Measurements from ENCODE around the gene UBE3B. TPM values are rescaled to one million over a fixed set of nuclear protein-coding genes. Genes with fewer than 3 reads are reported as not detected.
A peak's percentile ranks its signal among the peaks of the same experiment; 100 is the strongest.

The UBE3B gene
- total RNA-seq, 2 experiments from 2014 or later, result 35.2 to 37.5 TPM

DNA sequence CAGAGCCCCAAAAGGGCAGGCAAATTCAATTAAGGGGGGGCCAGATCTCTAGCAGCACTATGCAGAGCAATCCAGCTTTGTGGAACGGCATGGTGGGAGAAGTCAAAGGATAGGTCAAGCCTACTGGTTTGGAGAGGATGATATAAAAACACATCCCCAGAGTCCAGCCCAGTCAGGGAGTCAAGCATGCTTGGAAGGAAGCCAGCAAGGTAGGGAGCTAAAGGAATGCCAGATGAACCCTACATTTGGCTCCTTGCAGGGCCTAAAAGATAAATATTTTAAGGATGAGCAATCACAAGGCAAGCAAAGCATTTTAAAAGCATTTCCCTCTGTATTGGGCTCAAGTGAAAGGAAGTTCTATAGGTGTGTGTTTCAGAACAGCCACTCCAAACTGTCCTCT, 21.7 kb upstream of the UBE3B start:
- CTCF ChIA-PET, result interaction anchor here (1.5 kb wide), 1 partner anchor 23 kb away, joined by 3 read pairs; no protein-coding TSS in a partner anchor
- Mint-ChIP-seq H3K4me1 (peaks cover 31% of the 10 kb centered on the region), H3K4me3 (no peak overlapping the region), H3K9me3 (no peaks in the 10 kb centered on the region), H3K27me3 (no peaks in the 10 kb centered on the region), H3K27ac (no peak overlapping the region), H3K36me3 (ENCODE audit: low read depth) (peaks cover 51% of the 10 kb centered on the region)
- POLR2A ChIA-PET, result no interaction called here
- no peak for DNase-seq

DNA sequence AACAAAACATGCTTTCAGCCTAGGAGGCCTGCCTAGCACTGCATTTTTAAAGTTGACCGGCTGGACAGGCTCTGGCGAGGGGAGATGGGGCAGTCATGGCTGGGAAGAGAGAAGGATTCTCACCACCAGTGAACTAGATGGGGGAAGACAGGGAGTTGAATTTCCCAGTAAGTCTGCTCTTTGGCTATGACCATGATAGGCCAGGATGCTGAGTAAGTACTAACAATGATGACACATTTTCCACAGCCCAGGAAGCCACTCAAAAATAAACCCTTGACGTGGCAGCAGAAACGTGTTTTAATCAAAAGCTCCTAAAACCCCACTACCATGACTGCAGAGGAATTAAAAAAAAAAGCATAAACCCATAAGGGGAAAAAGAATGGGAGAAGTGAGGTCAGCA, 19.3 kb upstream of the UBE3B start:
- no peaks in the 10 kb centered on the region for H3K9me3 Mint-ChIP-seq
- H3K27me3 Mint-ChIP-seq, result no peaks in the 10 kb centered on the region
- no peak overlapping the region for H3K4me3 Mint-ChIP-seq
- no peak for DNase-seq
- H3K4me1 Mint-ChIP-seq, result peaks cover 41% of the 10 kb centered on the region
- CTCF ChIA-PET, result interaction anchor here (1.2 to 1.8 kb wide), 2 partner anchors 25 to 30 kb away, joined by 5 read pairs; no protein-coding TSS in a partner anchor
- POLR2A ChIA-PET, result interaction anchor here (1.7 to 1.9 kb wide), 2 partner anchors 14 to 19 kb away, joined by 3 to 5 read pairs; partner anchors contain the start of genes KCTD10 and UBE3B
- H3K36me3 Mint-ChIP-seq (ENCODE audit: low read depth), result peaks cover 39% of the 10 kb centered on the region
- peak overlapping the region; percentile 77 for H3K27ac Mint-ChIP-seq

DNA sequence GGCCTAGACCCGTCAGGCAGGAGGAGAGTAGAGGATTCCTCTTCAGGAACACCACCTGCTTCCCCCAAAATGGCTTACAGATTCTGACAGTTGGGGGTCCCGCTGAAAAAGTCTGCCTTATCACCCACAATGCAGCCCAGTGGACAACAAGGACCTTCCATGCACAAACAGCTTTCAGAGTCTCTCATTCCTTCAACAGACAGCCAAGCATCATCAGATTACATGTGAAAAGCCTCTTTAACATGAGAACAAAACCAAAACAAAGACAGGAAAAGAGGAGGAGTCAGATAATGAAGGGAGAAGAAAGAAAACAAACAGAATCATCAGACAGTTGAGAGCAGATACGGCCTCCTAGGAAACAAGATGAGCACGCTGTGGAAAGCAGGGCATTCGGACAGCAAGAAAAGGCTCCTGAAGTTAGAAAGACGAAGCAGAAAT, 18.6 kb upstream of the UBE3B start:
- ChIA-PET CTCF (interaction anchor here (1.2 to 1.8 kb wide), 2 partner anchors 26 to 31 kb away, joined by 5 read pairs; no protein-coding TSS in a partner anchor), POLR2A (interaction anchor here (1.1 to 1.9 kb wide), 2 partner anchors 19 kb away, joined by 3 to 5 read pairs; partner anchors contain the start of genes KCTD10 and UBE3B)
- Mint-ChIP-seq H3K4me1 (peaks cover 48% of the 10 kb centered on the region), H3K27ac (peak overlapping the region; percentile 50), H3K9me3 (no peaks in the 10 kb centered on the region), H3K36me3 (ENCODE audit: low read depth) (peaks cover 35% of the 10 kb centered on the region), H3K27me3 (no peaks in the 10 kb centered on the region), H3K4me3 (no peak overlapping the region)
- no peak for DNase-seq

DNA sequence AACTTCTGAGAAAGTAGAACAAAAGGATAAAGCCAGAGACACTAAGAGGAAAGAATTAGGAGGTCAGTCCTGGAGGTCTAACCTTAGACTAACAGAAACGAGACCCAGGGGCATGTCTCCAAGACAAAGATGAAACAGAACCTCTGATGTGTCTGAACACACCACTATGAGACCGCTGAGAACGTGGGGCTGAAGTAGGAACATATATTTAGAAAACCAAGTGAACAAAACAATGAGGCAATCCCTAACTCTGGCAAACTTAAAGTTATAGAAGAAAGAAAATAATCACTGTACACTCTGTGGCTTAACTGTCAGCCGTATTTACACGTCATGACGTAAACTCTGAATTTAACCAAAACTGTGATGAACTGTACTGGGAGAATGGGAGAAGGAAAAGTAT, 18.2 kb upstream of the UBE3B start:
- Mint-ChIP-seq H3K4me3 (no peak overlapping the region), H3K9me3 (no peaks in the 10 kb centered on the region), H3K36me3 (ENCODE audit: low read depth) (peaks cover 32% of the 10 kb centered on the region), H3K4me1 (peaks cover 52% of the 10 kb centered on the region), H3K27me3 (no peaks in the 10 kb centered on the region), H3K27ac (peak overlapping the region; percentile 50)
- POLR2A ChIA-PET, result interaction anchor here (1.1 kb wide), 1 partner anchor 18 kb away, joined by 3 read pairs; the partner anchor contains the start of genes KCTD10 and UBE3B
- DNase-seq, result no peak
- CTCF ChIA-PET, result no interaction called here

DNA sequence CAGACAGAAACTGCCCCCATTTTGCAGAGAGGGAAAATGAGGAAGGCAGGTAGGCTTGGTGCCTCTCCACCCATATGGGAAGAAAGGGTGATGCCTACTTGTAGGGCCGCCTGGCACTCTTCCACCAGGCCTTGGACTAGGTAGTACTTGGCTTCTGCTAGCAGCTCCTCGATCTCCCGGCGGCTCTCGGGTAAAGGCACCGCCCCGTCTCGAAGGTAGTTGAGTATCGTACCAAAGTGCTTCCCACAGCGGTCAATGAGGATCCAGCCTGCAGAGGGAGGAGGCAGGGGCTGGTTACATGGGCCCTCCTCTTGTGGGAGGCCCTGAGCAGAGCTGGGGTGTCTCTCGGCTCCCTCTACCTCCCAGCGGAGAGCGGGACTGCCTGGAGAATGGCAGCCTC, 16.9 kb upstream of the UBE3B start:
- Mint-ChIP-seq H3K27me3 (no peaks in the 10 kb centered on the region), H3K4me3 (no peak overlapping the region), H3K27ac (peak overlapping the region; percentile 2), H3K9me3 (no peaks in the 10 kb centered on the region), H3K36me3 (ENCODE audit: low read depth) (peaks cover 32% of the 10 kb centered on the region), H3K4me1 (peaks cover 53% of the 10 kb centered on the region)
- ChIA-PET CTCF (interaction anchor here (1.4 kb wide), 1 partner anchor 28 kb away, joined by 3 read pairs; no protein-coding TSS in a partner anchor), POLR2A (interaction anchor here (1.2 kb wide), 1 partner anchor 11 kb away, joined by 3 read pairs; no protein-coding TSS in a partner anchor)
- DNase-seq, result no peak

DNA sequence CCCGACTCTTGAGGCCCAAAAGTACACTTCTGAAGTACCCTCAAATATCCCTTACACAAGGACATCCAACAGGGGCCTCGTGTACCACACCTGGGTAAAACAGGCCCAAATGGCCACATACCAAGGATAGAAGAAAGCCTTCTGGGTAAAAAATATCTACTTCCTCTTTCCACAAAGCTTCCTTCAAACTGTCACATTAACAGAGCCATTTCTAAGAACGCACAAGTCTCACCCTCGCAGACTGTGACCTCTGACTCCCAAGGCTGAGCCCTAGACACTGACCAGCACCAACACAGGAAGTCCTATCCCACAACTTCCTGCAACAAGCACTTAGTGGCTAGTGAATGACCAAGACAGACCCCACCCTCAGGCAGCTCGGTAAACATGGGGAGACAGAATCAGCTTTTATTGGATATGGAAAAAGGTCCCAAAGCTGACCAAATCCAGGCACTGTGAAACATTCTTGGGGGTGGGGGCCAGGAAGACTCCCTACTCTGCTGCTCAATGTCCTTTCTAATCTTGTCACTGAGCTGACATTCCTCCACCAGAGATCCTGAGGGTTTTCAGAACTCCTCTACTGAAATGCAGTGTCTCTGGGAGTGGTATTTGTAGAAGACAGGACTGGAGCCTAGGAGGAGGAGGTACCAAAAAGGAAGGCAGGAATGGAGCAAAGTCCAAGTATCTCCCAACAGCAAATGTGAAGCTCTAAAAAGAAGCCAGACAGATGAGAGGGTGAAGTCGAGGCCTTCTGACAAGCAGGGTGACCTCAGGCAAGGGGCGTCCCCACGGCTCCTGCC, 16.2 kb upstream of the UBE3B start:
- CTCF ChIA-PET, result interaction anchor here (1.4 kb wide), 1 partner anchor 28 kb away, joined by 3 read pairs; no protein-coding TSS in a partner anchor
- peaks cover 53% of the 10 kb centered on the region for H3K4me1 Mint-ChIP-seq

DNA sequence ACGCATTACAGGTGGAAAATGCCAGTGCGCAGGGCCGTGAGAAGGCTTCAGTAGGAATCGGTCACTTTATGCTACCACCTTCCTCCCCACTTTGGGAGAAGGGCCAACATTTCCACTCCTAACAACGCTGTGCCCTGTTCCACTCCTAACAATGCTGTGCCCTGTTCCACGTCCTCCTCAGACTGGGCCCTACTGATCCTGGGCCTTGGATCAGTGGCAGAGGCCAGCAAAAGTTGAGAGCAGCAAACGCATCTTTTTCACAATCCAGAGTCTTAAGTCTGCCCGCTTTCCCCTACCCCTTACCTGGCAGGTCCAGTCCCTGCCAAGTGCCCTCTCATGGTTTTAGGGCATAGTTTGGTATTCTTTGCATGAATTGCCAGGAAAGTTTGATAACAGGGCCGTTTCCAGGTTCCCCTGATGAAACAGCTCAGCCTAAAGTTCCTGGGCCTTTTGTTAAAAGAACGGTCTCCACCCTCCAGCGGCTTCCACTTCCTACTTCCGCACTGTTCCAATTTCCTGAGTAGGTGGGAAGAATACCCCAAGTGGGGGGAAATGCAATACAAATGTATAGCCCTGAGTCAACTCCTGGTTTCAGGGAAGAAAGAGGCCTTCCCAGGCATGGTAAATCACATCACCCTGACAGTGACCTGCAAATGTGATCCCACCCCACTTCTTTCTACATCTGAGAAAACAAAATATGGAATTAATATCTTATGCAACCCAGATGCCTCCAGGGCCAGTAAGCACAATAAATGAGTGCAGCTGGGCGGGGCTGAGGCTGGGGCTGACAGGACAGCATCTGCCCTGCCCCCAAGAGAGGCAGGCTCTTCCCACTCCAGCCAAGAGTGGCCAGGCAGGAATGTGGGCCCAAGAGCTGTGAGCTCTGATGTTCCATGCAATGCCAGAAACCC, 15.3 kb upstream of the UBE3B start:
- CTCF ChIA-PET, result interaction anchor here (1.4 kb wide), 1 partner anchor 29 kb away, joined by 3 read pairs; no protein-coding TSS in a partner anchor
- Mint-ChIP-seq H3K36me3 (ENCODE audit: low read depth) (peaks cover 23% of the 10 kb centered on the region), H3K4me1 (peaks cover 53% of the 10 kb centered on the region), H3K4me3 (no peak overlapping the region), H3K27me3 (no peaks in the 10 kb centered on the region), H3K27ac (no peak overlapping the region), H3K9me3 (no peaks in the 10 kb centered on the region)
- no peak for DNase-seq
- POLR2A ChIA-PET, result interaction anchor here (0.6 kb wide), 1 partner anchor 79 kb away, joined by 3 read pairs; no protein-coding TSS in a partner anchor

More for the DNA sequence above, 16.2 kb upstream of the UBE3B start:
- POLR2A ChIA-PET, result interaction anchor here (1.2 kb wide), 1 partner anchor 10 kb away, joined by 3 read pairs; no protein-coding TSS in a partner anchor
- Mint-ChIP-seq H3K4me3 (no peak overlapping the region), H3K27ac (peak overlapping the region; percentile 76), H3K27me3 (no peaks in the 10 kb centered on the region), H3K9me3 (no peaks in the 10 kb centered on the region), H3K36me3 (ENCODE audit: low read depth) (peaks cover 29% of the 10 kb centered on the region)
- no peak for DNase-seq

DNA sequence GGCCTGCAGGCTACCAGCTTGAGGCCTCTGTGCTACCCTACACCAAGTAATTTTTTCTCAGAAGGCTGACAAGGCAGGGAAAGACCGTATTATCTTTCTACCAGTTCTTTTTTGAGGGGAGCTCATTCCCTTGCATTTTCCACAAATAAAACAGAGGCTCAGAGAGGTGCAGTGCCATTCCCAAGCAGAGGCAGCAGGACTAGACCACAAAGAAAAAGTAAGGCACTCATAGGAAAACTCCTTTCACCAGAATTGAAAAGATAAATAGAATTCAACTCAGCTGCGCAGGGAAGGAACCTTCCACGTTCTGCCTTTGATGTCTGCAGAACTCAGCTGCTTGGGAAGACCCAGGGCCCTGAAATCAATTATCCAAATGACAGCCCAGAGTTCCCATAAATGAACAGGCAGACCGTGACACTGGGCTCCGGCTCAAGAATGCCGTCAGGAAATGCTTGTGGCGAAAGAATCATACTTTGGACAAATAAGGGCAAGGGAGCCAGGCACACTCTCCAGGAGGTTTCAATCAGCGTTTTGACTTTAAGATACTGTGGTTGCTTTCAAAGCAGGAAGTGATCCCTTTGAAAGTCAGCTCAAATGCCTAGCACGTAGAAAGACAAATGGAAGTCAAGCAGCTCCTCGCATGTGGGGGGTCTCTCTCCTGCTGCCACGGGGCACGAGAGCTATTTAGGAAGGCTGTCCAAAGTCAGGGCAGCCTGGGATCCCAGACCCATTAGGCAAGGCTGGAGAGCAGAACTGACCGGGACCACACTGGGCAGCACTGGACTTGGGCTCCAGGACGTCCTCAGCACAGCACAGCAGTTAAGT, 14.4 kb upstream of the UBE3B start:
- peaks cover 17% of the 10 kb centered on the region for H3K36me3 Mint-ChIP-seq (ENCODE audit: low read depth)
- DNase-seq, result no peak
- H3K9me3 Mint-ChIP-seq, result no peaks in the 10 kb centered on the region
- H3K4me1 Mint-ChIP-seq, result peaks cover 48% of the 10 kb centered on the region
- POLR2A ChIA-PET, result interaction anchor here (1.0 kb wide), 1 partner anchor 14 kb away, joined by 6 read pairs; the partner anchor contains the start of genes KCTD10 and UBE3B
- no peaks in the 10 kb centered on the region for H3K27me3 Mint-ChIP-seq
- CTCF ChIA-PET, result interaction anchor here (0.6 to 0.9 kb wide), 2 partner anchors 11 to 14 kb away, joined by 3 to 4 read pairs; no protein-coding TSS in a partner anchor
- H3K27ac Mint-ChIP-seq, result peak overlapping the region; percentile 50
- H3K4me3 Mint-ChIP-seq, result no peak overlapping the region

DNA sequence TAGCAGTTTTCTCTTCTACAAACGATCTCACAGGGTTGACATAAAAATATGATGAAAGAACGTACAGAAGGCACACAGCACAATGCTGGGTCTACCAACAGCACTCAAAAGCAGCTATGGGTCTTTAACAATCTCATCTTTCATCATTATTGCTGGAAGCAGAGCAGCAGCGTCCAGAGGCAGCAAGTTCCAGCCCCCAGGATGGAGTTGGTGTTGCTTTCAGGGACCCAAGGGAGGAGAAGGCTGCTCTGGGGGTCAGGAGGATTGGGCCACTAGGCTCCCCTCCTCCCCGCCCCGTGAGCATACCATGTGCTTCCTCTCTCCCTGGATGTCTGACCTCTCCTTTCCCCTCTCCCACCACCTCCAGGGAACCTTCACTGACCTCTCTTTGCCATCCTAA, 13.7 kb upstream of the UBE3B start:
- Mint-ChIP-seq H3K36me3 (ENCODE audit: low read depth) (peaks cover 19% of the 10 kb centered on the region), H3K4me3 (no peak overlapping the region), H3K27ac (no peak overlapping the region), H3K9me3 (no peaks in the 10 kb centered on the region), H3K27me3 (no peaks in the 10 kb centered on the region), H3K4me1 (peaks cover 45% of the 10 kb centered on the region)
- ChIA-PET POLR2A (interaction anchor here (1.0 kb wide), 1 partner anchor 13 kb away, joined by 6 read pairs; the partner anchor contains the start of genes KCTD10 and UBE3B), CTCF (interaction anchor here (0.9 kb wide), 1 partner anchor 10 kb away, joined by 4 read pairs; no protein-coding TSS in a partner anchor)
- DNase-seq, result no peak

DNA sequence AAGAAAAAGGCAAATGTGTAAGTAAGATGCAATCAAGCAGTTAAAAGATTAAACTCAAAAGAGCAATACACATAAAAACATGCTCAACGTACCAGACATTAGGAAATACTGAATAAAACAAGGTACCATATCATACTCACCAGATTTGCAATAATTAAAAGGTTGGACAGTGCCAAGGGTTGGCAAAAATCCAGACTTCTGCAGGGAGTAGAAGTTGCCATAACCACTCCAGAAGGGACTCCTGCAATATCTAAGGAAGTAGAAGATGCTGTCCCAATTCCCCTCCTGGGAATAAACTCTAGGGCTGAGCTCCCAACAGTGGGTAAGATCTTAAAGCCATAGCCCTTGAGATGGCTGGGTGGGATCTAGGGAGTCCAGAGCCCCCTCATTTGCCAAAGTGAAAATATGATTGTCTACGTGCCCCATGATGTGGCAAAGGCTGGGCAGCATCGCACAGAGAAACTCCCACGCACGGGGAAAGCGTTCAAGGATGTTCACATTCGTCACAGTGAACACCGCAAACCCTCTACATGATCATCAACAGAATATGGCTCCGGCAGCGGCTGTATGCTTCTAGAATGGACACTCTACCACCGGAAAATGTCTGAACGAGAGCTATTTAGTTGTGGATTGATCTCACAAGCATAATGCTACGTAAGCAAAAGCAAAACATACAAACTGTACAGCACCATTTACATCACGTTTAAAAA, 12.6 kb upstream of the UBE3B start:
- Mint-ChIP-seq H3K4me3 (no peak overlapping the region), H3K27ac (no peak overlapping the region), H3K4me1 (peaks cover 42% of the 10 kb centered on the region), H3K9me3 (no peaks in the 10 kb centered on the region), H3K27me3 (no peaks in the 10 kb centered on the region), H3K36me3 (ENCODE audit: low read depth) (peaks cover 18% of the 10 kb centered on the region)
- POLR2A ChIA-PET, result no interaction called here
- CTCF ChIA-PET, result no interaction called here
- DNase-seq, result no peak

DNA sequence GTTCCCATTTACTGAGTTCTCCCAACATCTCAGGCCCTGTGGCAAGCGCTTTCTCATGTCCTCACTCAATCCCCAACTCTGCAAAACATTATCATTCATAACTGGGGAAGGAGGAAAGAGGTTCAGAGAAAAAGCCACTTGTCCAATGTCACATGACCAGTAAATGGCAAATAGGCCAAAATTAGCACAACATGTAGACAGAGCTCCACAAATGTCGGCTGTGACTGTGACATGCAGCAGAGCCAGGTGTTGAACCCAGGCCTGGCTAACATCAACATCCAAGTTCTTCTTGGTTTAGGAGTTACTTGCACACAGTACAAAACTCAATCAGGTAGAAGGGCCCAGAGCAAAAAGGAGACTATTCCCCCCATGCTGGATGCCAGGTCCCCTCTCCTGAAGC, 11.1 kb upstream of the UBE3B start:
- POLR2A ChIA-PET, result interaction anchor here (1.7 kb wide), 1 partner anchor 11 kb away, joined by 7 read pairs; the partner anchor contains the start of genes KCTD10 and UBE3B
- H3K4me1 Mint-ChIP-seq, result peaks cover 48% of the 10 kb centered on the region
- no peaks in the 10 kb centered on the region for H3K9me3 Mint-ChIP-seq
- no peak overlapping the region for H3K27ac Mint-ChIP-seq
- peaks cover 24% of the 10 kb centered on the region for H3K36me3 Mint-ChIP-seq (ENCODE audit: low read depth)
- CTCF ChIA-PET, result interaction anchor here (1.1 kb wide), 1 partner anchor 10 kb away, joined by 3 read pairs; the partner anchor contains the start of gene KCTD10
- no peaks in the 10 kb centered on the region for H3K27me3 Mint-ChIP-seq
- no peak for DNase-seq
- H3K4me3 Mint-ChIP-seq, result no peak overlapping the region

Measured in activated CD4-positive, alpha-beta memory T cell treated with anti-CD3 and anti-CD28 coated beads, Interleukin-2, amount 10 ng/mL, durations not matched to agents 7 days and 5 days (primary cell).